Erythroblast (primary cell): ENCODE results near the gene TSPEAR.

Experiments used
- DNase-seq, 2 experiments: peaks; one replicate each; lab custom pipeline; 2025; lab: John Stamatoyannopoulos, UW
- GATA1 ChIP-seq: IDR thresholded peaks from 2 replicates; pipeline ENCODE4 v1.6.1; 2011; ENCODE audit warnings: low read depth, mild to moderate bottlenecking, control low read depth, low read length, moderate library complexity
- POLR2A ChIP-seq: IDR thresholded peaks from 2 replicates; pipeline ENCODE4 v1.6.1; 2011; ENCODE audit warnings: mild to moderate bottlenecking, low read length

Gene TSPEAR

DNA sequence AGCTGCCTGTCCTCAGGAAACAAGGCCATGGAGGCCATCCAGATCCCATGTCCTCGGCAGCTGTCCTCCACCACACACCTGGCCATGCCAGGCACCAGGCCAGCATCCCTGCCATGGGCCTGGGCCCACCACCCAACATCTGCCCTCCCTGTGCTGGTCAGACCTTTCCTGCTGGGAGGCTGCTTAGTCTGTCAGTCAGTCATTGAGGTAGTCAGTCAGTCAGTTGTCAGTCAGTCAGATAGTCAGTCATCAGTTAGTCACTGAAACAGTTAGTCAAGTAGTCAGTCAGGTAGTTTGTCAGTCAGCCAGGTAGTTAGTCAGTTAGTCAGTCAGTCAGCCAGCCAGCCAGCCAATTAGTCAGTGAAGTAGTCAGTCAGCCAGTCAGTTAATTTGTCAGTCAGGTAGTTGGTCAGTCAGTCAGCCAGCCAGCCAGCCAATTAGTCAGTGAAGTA, 188.6 kb downstream of the TSPEAR start:
- TF ChIP-seq POLR2A (no peak), GATA1 (no peak)
- no peak for DNase-seq

DNA sequence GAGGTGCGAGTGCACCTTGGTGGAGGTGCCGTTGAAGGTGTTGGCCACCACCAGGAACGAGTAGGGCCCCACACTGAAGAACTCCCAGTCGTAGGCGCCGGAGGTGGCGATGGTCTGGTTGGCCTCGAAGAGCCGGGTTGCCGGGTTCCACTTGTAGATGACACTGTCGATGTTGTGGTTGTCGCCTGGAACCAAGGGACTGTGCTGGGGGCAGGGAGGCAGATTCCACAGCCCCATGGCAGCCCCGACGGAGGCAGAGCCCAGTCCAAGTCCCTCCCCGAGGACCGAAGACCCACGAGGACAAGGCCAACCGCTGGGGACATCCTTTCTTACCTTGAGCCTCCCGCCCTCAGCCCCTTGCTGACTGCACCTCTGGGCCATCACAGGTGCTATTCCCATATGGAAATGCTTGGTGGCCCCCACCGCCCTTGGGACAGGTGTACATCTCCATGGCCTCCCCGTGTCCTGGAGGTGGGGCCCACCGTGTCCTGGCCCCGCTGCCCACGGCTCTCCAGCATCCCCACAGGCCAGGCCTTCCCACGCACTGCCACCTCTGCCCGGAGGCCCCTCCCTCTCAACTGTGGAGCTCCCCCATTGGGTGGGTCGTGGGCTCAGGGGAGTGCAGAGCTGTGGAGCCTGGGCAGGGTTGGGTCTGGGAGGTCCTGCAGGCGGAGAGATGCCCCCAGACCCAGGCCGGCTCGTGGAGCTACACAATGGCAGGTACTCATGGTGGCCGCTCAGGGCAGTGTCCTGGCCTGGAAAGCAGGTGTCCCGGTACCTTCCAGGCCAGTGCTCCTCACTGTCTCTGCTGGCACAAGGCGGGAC, 189.2 kb downstream of the TSPEAR start:
- DNase-seq = no peak
- TF ChIP-seq GATA1 (no peak), POLR2A (no peak)

DNA sequence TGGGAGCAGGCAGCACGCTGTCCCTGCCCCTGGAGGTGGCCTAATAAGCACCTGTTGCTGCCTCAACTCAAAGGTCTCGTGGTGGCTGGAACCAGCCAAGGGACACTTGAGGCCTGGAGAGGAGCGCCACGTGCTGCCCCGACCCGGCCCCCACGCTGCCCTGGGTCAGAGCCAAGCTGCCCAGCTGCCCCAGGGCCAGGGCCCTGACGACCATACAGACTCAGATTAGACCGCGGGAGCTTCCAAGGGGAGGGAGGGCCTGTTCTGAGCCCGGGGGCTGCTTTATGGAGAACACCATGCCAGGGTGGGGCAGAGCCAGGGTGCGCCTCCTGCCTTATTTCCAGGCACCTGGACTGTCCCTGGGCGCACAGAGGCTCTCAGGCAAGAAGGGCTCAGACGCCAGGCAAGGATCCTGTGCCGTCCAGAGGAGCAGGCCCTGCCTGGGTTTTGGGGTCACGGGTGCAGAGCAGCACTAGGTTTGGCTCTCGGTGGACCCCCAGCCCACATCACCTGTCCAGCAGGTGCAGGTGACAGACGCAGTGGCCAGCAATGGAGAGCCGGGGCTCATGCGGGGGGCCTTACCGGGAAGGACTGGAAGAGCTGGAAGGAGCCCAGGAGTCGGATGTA, 190.0 kb downstream of the TSPEAR start:
- no peak for TF ChIP-seq GATA1
- DNase-seq = no peak

- no peak for TF ChIP-seq POLR2A
- no peak for TF ChIP-seq GATA1
- DNase-seq = no peak
Measured at GRCh38 chr21:44520326-44521300, 190.8 kb downstream of the TSPEAR start.

DNA sequence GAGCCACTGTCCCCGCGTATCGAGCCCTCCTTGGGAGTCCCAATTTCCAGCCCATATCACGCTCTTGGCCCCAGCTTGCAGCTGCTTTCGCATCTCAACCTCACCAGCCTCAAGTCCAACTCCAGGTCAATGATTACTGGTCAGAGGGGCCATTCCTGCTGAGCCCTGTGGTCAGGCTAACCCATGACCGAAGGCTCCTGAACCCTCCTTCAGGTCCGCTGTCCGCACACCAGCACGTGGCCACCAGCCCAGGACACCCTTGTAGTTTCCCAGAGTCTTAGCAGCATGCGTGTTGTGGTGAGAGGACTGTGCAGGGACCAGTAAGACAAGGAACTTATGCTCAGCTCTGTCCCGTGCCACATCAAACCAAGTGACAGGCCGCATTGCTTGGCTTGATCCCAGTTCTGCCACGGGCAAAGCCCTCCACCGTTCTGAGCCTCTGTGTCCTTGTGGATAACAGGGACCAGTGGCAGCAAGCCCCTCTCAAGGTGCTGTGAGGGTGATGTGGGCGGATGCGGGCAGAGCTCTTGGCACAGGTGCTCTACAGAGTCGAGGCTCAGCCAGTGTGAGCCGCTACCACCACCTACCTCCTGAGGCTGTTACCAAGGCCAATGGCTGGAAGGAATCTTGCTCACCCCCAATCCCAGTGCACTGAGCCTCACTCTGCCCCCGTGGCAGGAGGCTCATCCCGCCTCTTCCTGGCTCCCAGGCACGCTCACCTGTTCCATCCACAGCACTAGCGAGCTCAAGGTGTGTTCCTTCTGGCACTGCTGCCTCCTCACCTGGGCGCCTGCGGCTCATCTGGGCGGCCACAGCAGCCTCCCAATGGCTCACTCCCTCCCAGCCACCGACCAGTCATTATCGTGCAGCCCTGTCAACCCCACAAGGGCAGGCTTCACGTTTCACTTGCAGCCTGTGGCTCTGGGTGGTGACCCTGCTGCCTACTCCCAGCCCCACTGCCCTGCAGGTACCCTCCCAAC, 191.7 kb downstream of the TSPEAR start:
- no peak for DNase-seq
- TF ChIP-seq POLR2A = no peak
- TF ChIP-seq GATA1 = no peak

- no peak for DNase-seq
- TF ChIP-seq GATA1 (no peak), POLR2A (no peak)
Measured at GRCh38 chr21:44518686-44519085, 192.7 kb downstream of the TSPEAR start.

GRCh38 chr21:44517175-44517899, 194.0 kb downstream of the TSPEAR start:
- DNase-seq = peak; percentile 45 to 47
- TF ChIP-seq GATA1 (no peak), POLR2A (no peak)

GRCh38 chr21:44516828-44517174, 194.6 kb downstream of the TSPEAR start:
- TF ChIP-seq POLR2A (no peak), GATA1 (no peak)
- no peak for DNase-seq

DNA sequence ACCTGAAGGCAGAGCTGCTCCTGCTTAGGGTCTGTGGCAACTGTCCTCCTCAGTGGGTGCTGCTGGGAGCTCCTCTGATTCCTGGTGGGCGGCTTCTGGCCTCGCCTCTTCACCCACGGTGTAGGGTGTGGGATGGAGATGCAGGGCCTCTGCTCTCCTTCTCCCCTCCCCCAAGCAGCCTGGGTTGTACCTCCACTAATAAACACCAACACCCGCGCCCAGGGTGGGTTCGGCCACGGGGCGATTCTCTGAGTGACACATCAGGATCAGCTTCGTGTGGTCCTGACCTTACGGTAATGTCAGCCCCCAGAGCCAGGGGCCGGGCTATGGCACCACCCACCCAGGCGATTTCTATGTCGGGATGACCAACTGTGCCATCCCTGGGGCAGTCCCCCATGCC, 195.0 kb downstream of the TSPEAR start:
- TF ChIP-seq GATA1 (no peak), POLR2A (no peak)
- no peak for DNase-seq

- no peak for TF ChIP-seq GATA1
- TF ChIP-seq POLR2A = no peak
- DNase-seq = no peak
Measured at GRCh38 chr21:44515359-44516165, 195.8 kb downstream of the TSPEAR start.

DNA sequence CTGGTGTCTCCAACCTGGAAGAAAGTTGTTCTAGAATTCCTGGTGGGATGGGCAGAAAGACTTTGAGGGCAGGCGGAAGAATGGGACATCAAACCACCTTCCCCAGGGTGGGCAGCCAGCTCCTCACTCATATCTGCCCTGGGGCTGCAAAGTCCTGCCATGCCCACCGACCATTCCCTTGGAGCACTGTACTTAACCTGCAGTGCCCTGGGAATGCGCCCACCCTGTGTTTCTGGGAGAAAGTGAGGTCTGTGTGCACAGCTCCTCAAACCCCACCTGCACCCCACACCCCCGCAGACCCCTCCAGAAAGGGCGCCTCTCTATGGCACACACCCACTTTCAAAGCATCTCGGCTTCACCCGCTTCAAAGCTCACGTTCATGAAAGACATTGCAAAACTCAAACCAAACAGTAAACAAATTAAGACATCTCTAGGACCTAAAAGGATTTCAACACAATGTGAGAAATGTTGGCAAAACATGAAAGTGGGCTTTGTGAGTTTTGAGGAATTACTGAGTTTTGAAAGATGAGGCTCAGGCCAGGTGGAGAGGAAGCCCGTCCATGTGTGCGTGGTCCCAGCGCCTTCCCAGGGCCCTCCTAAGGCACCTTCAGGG, 196.5 kb downstream of the TSPEAR start:
- DNase-seq = no peak
- TF ChIP-seq GATA1 (no peak), POLR2A (no peak)
